IPS-15b (cell line): ENCODE measurements around the gene PLS3.

Experiments used
- H3K27me3 ChIP-seq: one replicate; pipeline ENCODE4 v1.6.1; 2013; ENCODE audit warnings: low read length; ENCODE audit not compliant: control insufficient read depth, insufficient read depth
- H3K36me3 ChIP-seq: one replicate; pipeline ENCODE4 v1.6.1; 2013; ENCODE audit warnings: low read length; ENCODE audit not compliant: control insufficient read depth, insufficient read depth
- H3K4me1 ChIP-seq: one replicate; pipeline ENCODE4 v1.6.1; 2013; ENCODE audit warnings: mild to moderate bottlenecking, low read length; ENCODE audit not compliant: control insufficient read depth, insufficient read depth
- H3K4me3 ChIP-seq: one replicate; pipeline ENCODE4 v1.5.1; 2013; ENCODE audit warnings: low read depth, low read length
- H3K9ac ChIP-seq: one replicate; pipeline ENCODE4 v1.6.1; 2013; ENCODE audit warnings: low read depth, mild to moderate bottlenecking, low read length
- H3K9me3 ChIP-seq: one replicate; pipeline ENCODE4 v1.6.1; 2013; ENCODE audit warnings: mild to moderate bottlenecking, low read length; ENCODE audit not compliant: control insufficient read depth, insufficient read depth

Gene PLS3, protein sequence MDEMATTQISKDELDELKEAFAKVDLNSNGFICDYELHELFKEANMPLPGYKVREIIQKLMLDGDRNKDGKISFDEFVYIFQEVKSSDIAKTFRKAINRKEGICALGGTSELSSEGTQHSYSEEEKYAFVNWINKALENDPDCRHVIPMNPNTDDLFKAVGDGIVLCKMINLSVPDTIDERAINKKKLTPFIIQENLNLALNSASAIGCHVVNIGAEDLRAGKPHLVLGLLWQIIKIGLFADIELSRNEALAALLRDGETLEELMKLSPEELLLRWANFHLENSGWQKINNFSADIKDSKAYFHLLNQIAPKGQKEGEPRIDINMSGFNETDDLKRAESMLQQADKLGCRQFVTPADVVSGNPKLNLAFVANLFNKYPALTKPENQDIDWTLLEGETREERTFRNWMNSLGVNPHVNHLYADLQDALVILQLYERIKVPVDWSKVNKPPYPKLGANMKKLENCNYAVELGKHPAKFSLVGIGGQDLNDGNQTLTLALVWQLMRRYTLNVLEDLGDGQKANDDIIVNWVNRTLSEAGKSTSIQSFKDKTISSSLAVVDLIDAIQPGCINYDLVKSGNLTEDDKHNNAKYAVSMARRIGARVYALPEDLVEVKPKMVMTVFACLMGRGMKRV

DNA sequence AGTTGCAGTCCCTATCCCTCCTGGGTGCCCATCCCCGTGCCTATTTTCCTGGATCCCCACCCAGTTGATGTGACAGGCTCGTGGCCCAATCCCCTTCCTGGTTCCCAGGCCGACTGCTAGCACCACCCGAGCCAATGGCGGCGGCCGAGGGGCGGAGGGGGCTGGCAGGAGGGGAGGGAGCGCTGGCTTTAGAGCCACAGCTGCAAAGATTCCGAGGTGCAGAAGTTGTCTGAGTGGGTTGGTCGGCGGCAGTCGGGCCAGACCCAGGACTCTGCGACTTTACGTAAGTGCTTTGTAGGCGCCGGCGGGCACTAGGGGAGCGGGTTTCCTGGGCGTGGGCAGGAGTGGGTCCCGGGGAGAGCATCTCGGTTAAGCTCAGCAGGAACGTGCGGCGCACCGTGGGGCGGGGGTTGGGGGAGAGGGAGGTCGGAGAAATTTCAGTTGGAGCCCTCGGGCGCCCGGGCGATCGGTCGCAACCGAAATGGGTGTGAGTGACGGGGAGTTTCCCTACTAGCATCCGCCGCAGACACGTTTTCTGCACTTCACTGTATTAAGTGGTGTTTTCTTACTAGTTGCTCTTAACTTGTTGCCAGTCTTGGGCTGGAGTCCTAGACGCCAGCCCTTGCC is at the start of gene PLS3:
TSS of gene PLS3 (plus strand) at position 197 of the 627 bp plus-strand sequence. CDS start 49,077 bp downstream, outside the sequence.
- Histone ChIP-seq H3K4me3 (peak within 1 kb of the TSS; percentile 96), H3K9ac (peak within 1 kb of the TSS; percentile 95)

DNA sequence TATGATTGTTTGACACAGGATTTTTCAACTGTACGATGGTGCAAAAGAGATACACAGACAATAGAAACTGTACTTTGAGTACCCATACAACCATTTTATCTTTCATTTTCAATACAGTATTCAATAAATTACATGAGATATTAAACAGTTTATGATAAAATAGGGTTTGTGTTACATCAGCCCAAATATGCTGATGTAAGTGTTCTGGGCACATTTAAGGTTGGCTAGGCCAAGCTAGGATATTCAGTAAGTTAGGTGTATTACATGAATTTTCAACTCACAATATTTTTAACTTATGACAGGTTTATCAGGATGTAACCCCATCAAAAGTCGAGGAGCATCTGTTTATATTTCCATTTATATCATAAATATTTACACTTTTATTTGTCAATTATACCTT is 42.9 kb upstream of the PLS3 start:
- Histone ChIP-seq H3K4me3 (no peak overlapping the region), H3K4me1 (no peaks in the 10 kb centered on the region), H3K36me3 (no peaks in the 10 kb centered on the region), H3K9me3 (no peaks in the 10 kb centered on the region), H3K9ac (no peak overlapping the region), H3K27me3 (no peaks in the 10 kb centered on the region)

More for the DNA sequence above, at the start of gene PLS3:
- Histone ChIP-seq H3K36me3 (no peaks in the 10 kb centered on the region), H3K4me1 (peaks cover 12% of the 10 kb centered on the region), H3K27me3 (no peaks in the 10 kb centered on the region), H3K9me3 (no peaks in the 10 kb centered on the region)

DNA sequence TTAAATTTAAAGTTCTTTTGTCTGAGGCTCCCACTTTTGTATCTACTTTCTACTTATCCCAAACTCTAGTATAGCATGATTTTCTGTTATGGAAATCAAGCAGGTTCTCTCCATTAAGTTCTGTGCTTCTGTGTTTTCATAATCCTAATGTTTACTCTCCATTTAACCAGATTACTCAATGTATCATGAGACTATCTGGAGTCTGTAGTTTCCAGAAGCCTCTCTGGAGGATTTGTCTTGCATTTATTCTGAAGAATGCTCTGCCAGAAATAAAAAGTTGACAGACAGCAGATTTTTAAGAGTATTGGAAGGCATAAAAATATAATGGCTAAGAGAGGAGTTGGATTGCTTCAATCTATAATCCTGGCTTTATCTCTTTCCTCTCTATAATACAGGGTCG is 39.2 kb upstream of the PLS3 start:
- H3K9ac ChIP-seq, result no peak overlapping the region
- H3K9me3 ChIP-seq, result no peaks in the 10 kb centered on the region
- H3K4me1 ChIP-seq, result no peaks in the 10 kb centered on the region
- H3K27me3 ChIP-seq, result no peaks in the 10 kb centered on the region
- H3K4me3 ChIP-seq, result no peak overlapping the region
- H3K36me3 ChIP-seq, result no peaks in the 10 kb centered on the region

DNA sequence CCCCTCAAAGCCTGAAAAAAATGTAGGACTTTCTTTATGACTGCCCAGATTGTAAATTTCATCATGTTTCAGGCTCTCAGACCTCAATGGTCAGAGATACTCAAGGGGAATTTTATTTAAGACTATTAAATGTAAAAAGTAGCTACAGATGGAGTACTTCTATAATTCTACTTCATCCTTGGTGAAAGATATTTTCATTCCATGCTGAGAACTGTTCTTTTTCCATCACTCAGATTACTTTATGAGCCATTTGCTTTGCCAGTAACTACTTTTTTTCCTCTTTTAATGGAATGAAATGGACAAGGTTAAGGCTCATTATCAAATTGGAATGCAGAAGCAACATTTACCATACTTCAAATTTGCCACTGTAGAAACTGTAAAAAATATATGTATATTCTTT is 38.0 kb upstream of the PLS3 start:
- Histone ChIP-seq H3K9me3 (no peaks in the 10 kb centered on the region), H3K36me3 (no peaks in the 10 kb centered on the region), H3K4me1 (no peaks in the 10 kb centered on the region), H3K4me3 (no peak overlapping the region), H3K27me3 (no peaks in the 10 kb centered on the region), H3K9ac (no peak overlapping the region)

DNA sequence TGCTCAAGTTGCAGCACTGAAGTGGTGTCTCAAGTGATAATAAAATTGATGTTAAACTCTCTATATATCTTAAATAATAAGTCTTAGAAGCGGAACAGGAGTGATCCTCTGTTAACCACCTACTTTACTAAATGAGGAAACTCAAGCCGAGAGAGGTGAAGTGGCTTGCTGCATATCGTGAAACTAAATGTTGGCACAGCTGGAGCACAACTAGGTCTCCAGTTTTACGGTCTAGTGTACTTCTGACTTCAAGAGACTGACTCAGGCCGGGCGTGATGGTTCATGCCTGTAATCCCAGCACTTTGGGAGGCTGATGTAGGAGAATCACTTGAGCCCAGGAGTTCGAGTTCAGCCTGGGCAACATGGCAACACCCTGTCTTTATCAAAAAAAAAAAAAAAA is 35.5 kb upstream of the PLS3 start:
- H3K9me3 ChIP-seq, result no peaks in the 10 kb centered on the region
- H3K9ac ChIP-seq, result no peak overlapping the region
- H3K4me3 ChIP-seq, result no peak overlapping the region
- no peaks in the 10 kb centered on the region for H3K36me3 ChIP-seq
- H3K4me1 ChIP-seq, result peaks cover 10% of the 10 kb centered on the region
- H3K27me3 ChIP-seq, result no peaks in the 10 kb centered on the region

DNA sequence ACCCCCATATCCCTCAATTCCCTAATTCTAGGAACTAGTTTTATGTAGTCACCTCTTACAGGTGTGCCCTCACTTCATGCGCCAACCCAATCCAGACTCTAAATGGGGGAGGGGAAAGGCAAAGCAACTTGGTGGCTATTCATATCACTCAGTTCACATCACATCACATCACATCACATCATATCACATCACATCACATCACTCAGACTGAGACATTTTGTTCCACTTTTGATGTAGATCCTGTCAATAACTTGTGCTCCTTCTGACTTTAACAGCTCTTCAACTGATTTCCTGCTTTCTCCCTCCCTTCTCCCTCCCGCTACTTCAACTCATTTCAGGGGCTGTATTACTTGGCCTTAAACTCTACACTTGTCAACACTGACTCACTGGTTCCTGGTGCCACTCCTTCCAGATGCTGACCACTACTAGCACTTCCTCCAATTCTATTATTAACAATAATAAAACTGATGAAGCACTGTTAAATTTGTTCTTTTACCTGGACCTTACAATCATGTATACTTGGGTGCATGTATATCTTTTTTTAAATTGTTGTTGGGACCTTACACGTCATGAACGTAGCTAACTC is 29.1 kb upstream of the PLS3 start:
- peaks cover 10% of the 10 kb centered on the region for H3K4me1 ChIP-seq
- H3K4me3 ChIP-seq, result no peak overlapping the region
- H3K36me3 ChIP-seq, result no peaks in the 10 kb centered on the region
- H3K9ac ChIP-seq, result no peak overlapping the region
- H3K9me3 ChIP-seq, result no peaks in the 10 kb centered on the region
- no peaks in the 10 kb centered on the region for H3K27me3 ChIP-seq

DNA sequence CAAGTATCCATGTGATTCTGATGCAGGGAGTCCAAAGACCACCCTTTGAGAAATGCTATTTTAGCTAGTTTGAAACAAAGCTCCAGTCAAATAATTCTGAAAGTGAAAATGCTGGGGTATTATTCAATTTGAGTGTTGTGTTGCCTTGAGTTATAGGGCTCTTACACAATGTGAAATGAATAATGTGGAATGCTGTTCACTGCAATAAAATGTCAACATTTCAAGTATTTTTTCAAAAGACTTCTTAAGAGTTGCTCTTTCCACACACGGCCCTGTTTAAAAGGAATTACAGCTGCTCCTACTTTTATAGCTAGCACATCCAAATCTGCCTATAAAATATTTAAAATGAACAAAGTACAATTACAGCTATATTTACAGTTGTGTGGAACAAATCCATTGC is 27.5 kb upstream of the PLS3 start:
- Histone ChIP-seq H3K9ac (no peak overlapping the region), H3K4me3 (no peak overlapping the region), H3K9me3 (no peaks in the 10 kb centered on the region), H3K4me1 (peaks cover 10% of the 10 kb centered on the region), H3K27me3 (no peaks in the 10 kb centered on the region), H3K36me3 (no peaks in the 10 kb centered on the region)

DNA sequence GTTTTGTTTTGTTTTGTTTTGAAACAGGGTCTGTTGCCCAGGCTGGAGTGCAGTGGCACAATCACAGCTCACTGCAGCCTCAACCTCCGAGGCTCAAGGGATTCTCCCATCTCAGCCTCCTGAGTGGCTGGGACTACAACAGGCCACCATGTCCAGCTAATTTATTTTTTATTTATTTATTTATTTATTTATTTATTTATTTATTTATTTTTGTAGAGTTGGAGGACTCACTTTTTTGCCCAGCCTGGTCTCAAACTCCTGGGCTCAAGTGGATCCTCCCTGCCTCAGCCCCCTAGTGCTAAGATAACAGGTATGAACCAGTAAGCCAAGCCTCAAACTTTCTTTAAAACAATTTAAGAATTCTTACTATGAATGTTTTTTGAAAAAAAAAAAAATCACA is 26.6 kb upstream of the PLS3 start:
- Histone ChIP-seq H3K27me3 (no peaks in the 10 kb centered on the region), H3K36me3 (no peaks in the 10 kb centered on the region), H3K4me3 (no peak overlapping the region), H3K9me3 (no peaks in the 10 kb centered on the region), H3K4me1 (peaks cover 3% of the 10 kb centered on the region), H3K9ac (no peak overlapping the region)

DNA sequence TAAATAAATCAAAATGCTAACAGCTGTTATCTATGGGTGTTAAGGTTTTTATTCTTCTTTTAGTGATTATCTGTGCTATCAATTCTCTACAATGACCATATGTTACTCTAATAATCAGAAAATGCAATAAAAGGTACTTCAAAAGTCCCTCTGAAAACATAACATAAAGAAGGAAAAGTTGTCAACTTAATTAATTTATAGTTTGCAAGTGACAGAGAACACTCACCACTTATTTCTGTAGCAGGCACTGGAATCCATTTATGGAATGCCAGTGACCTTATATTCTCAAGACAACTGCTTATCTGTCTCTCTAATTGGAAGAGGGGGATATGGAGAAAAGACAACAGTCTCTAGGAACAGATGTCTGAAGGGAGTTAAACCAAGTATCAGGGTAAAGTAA is 25.6 kb upstream of the PLS3 start:
- Histone ChIP-seq H3K27me3 (no peaks in the 10 kb centered on the region), H3K4me3 (no peak overlapping the region), H3K9ac (no peak overlapping the region), H3K9me3 (no peaks in the 10 kb centered on the region), H3K4me1 (no peaks in the 10 kb centered on the region), H3K36me3 (no peaks in the 10 kb centered on the region)

DNA sequence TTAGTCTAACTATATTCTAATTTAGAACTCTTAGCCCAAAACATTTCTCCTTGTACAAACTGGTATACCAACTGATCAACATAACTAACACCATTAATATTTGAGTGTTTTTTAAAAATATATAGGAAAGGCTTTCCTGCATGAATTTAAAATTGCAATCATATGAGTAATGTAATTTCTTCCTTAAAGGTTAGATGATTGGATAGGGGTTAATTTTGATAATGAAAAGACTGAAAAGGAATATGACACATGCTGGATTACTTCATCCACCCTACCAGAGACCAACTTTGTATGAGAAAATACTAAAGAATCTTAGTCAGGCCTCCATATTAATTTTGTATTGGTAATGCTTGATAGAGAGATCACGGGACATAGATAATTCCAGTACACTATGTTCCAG is 25.1 kb upstream of the PLS3 start:
- Histone ChIP-seq H3K27me3 (no peaks in the 10 kb centered on the region), H3K36me3 (no peaks in the 10 kb centered on the region), H3K4me3 (no peak overlapping the region), H3K9ac (no peak overlapping the region), H3K9me3 (no peaks in the 10 kb centered on the region), H3K4me1 (no peaks in the 10 kb centered on the region)

DNA sequence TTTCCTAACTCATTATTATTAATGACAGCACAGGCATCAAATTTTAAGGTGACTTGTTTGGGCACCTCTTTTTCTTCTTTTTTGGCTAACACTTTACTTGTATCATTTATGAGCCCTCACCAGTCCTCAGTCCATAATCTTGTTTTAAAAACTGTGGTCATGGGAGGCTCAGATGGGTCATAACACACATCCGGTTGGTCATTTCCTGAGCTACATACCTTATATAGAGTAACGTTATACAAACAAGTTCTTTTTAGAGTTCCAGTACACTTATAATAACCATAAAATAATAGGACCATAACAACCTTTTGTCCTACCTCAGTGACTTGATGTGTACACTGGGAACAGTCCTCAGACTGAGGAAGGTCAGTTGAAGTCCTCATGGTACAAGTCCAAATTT is 21.1 kb upstream of the PLS3 start:
- no peaks in the 10 kb centered on the region for H3K9me3 ChIP-seq

More for the DNA sequence above, 21.1 kb upstream of the PLS3 start:
- Histone ChIP-seq H3K36me3 (no peaks in the 10 kb centered on the region), H3K27me3 (no peaks in the 10 kb centered on the region), H3K9ac (no peak overlapping the region), H3K4me1 (no peaks in the 10 kb centered on the region), H3K4me3 (no peak overlapping the region)
